CD4-positive, alpha-beta memory T cell (primary cell): Measurements from ENCODE around the gene SHISA7. TPM values are rescaled to one million over a fixed set of nuclear protein-coding genes. Genes with fewer than 3 reads are reported as not detected.

Source experiments
- CTCF ChIA-PET: fragments of 350-600 bp; sonication (Branson Sonifier 250); formaldehyde crosslinking; loops from one replicate; lab custom pipeline; 2021; ENCODE audit warnings: inconsistent platforms; ENCODE audit not compliant: partially characterized antibody; lab: Charles Lee
- POLR2A ChIA-PET: fragments of 350-600 bp; sonication (Branson Sonifier 250); formaldehyde crosslinking; loops from one replicate; lab custom pipeline; 2021; ENCODE audit not compliant: partially characterized antibody; lab: Charles Lee
- DNase-seq, 5 donors: peaks; one replicate each; pipeline versions ENCODE4 v3.0.0 to v3.0.0-alpha.2; 2020 to 2022; ENCODE audit warnings: mixed read lengths in 1 of 5
- H3K27ac ChIP-seq: one replicate; pipeline ENCODE4 v1.7.0; 2013; ENCODE audit warnings: low read depth, low read length
- H3K27me3 ChIP-seq: 2 replicates; pipeline ENCODE4 v1.7.0; 2013; ENCODE audit warnings: mild to moderate bottlenecking, low read length, moderate library complexity; ENCODE audit not compliant: insufficient read depth
- H3K36me3 ChIP-seq: 2 replicates; pipeline ENCODE4 v1.7.0; 2013; ENCODE audit warnings: mild to moderate bottlenecking, low read length, moderate library complexity; ENCODE audit not compliant: insufficient read depth
- H3K4me1 ChIP-seq: 2 replicates; pipeline ENCODE4 v1.7.0; 2013; ENCODE audit warnings: mild to moderate bottlenecking, low read length, moderate library complexity; ENCODE audit not compliant: insufficient read depth
- H3K4me3 ChIP-seq, 2 donors: one replicate each; pipeline ENCODE4 v1.7.0; 2013; ENCODE audit warnings: low read length in 2 of 2, mild to moderate bottlenecking in 1 of 2
- H3K9me3 ChIP-seq, 2 donors: one replicate each; pipeline ENCODE4 v1.7.0; 2013; ENCODE audit warnings: low read length in 2 of 2, control low read depth in 1 of 2; ENCODE audit not compliant: control insufficient read depth in 1 of 2
- H3K27ac Mint-ChIP-seq, 7 donors: one replicate each; pipeline ENCODE4 v1.8.0; 2020 to 2021; ENCODE audit warnings: mixed read lengths in 7 of 7, mild to moderate bottlenecking in 6 of 7, inconsistent platforms in 3 of 7, moderate library complexity in 3 of 7
- H3K27me3 Mint-ChIP-seq, 2 donors: one replicate each; pipeline ENCODE4 v1.8.0; 2020 to 2021; ENCODE audit warnings: mixed read lengths in 2 of 2
- H3K36me3 Mint-ChIP-seq, 2 donors: one replicate each; pipeline ENCODE4 v1.8.0; 2020 to 2021; ENCODE audit warnings: mixed read lengths in 2 of 2, inconsistent platforms in 1 of 2, mild to moderate bottlenecking in 1 of 2
- H3K4me1 Mint-ChIP-seq, 4 donors: one replicate each; pipeline ENCODE4 v1.8.0; 2020 to 2021; ENCODE audit warnings: mixed read lengths in 4 of 4, mild to moderate bottlenecking in 1 of 4
- H3K4me3 Mint-ChIP-seq, 8 donors: one replicate each; pipeline ENCODE4 v1.8.0; 2020 to 2021; ENCODE audit warnings: mixed read lengths in 8 of 8, mild to moderate bottlenecking in 7 of 8, moderate library complexity in 6 of 8, inconsistent platforms in 3 of 8
- H3K9me3 Mint-ChIP-seq, 8 donors: one replicate each; pipeline ENCODE4 v1.8.0; 2020 to 2021; ENCODE audit warnings: mixed read lengths in 8 of 8, mild to moderate bottlenecking in 5 of 8, inconsistent platforms in 3 of 8, moderate library complexity in 1 of 8
- intact Hi-C: fragments of 100-400 bp; cut with micrococcal nuclease; formaldehyde crosslinking; loops from one replicate; pipeline ENCODE4 v1.15.1; 2023
- polyA plus RNA-seq, 2 donors: library from polyadenylated mRNA; unstranded; fragments of 300-500 nt; fragmentation: Illumina TruSeq; gene quantifications; one replicate each; pipeline ENCODE4 v1.2.3, GENCODE V29; 2021
- total RNA-seq, 2 experiments: library from RNA; stranded (reverse); gene quantifications; one replicate each; pipeline ENCODE4 v1.2.3, GENCODE V29; 2021

SHISA7 gene
- total and polyA plus RNA-seq, 4 experiments from 2014 or later = not detected

GRCh38 chr19:55400281-55401087, 42.6 kb downstream of the SHISA7 start:
- no peak overlapping the region for H3K4me3 Mint-ChIP-seq
- Histone ChIP-seq H3K36me3 (peaks cover 30% of the 10 kb centered on the region), H3K4me1 (peaks cover 2% of the 10 kb centered on the region), H3K9me3 (no peaks in the 10 kb centered on the region), H3K27me3 (no peaks in the 10 kb centered on the region), H3K4me3 (no peak overlapping the region), H3K27ac (no peak overlapping the region)
- no peaks in the 10 kb centered on the region for H3K9me3 Mint-ChIP-seq
- ChIA-PET CTCF (no interaction called here), POLR2A (interaction anchor here (0.9 to 3.4 kb wide), 4 partner anchors 9 to 61 kb away, joined by 3 to 25 read pairs (median 4); partner anchors contain the start of genes KMT5C and TMEM238)
- no peaks in the 10 kb centered on the region for H3K27me3 Mint-ChIP-seq
- intact Hi-C loops = no loop called here
- peaks cover 26 to 42% of the 10 kb centered on the region in 2 donors for H3K36me3 Mint-ChIP-seq
- DNase-seq = no peak
- H3K27ac Mint-ChIP-seq = peak overlapping the region in 2 of 7 donors; percentile 18 to 35
- peaks cover 8 to 18% (median 13%) of the 10 kb centered on the region in 4 donors for H3K4me1 Mint-ChIP-seq

GRCh38 chr19:55398200-55398925, 44.7 kb downstream of the SHISA7 start:
- no peaks in the 10 kb centered on the region for H3K27me3 ChIP-seq
- ChIA-PET CTCF (no interaction called here), POLR2A (interaction anchor here (1.4 to 3.4 kb wide), 2 partner anchors 9 kb away, joined by 5 to 25 read pairs; partner anchors contain the start of gene UBE2S)
- H3K36me3 Mint-ChIP-seq = peaks cover 21 to 34% of the 10 kb centered on the region in 2 donors
- H3K9me3 ChIP-seq = no peaks in the 10 kb centered on the region
- peak overlapping the region in 4 of 7 donors; percentile 1 to 78 (median 64) for H3K27ac Mint-ChIP-seq
- H3K4me1 Mint-ChIP-seq = peaks cover 7 to 15% (median 12%) of the 10 kb centered on the region in 4 donors
- no peak overlapping the region for H3K4me3 ChIP-seq
- no peaks in the 10 kb centered on the region for H3K9me3 Mint-ChIP-seq
- peak overlapping the region in 7 of 8 donors; percentile 15 to 65 (median 45) for H3K4me3 Mint-ChIP-seq
- H3K4me1 ChIP-seq = no peaks in the 10 kb centered on the region
- no peaks in the 10 kb centered on the region for H3K27me3 Mint-ChIP-seq
- H3K27ac ChIP-seq = no peak overlapping the region
- intact Hi-C loops = no loop called here
- DNase-seq = no peak
- H3K36me3 ChIP-seq = peaks cover 23% of the 10 kb centered on the region

- peak overlapping the region in 1 of 8 donors; percentile 21 for H3K4me3 Mint-ChIP-seq
- CTCF ChIA-PET = no interaction called here
Observed at GRCh38 chr19:55392820-55393761, 50.0 kb downstream of the SHISA7 start.

GRCh38 chr19:55391702-55392615, 51.1 kb downstream of the SHISA7 start:
- peaks cover 23 to 50% (median 33%) of the 10 kb centered on the region in 4 donors for H3K4me1 Mint-ChIP-seq
- peaks cover 42% of the 10 kb centered on the region for H3K36me3 ChIP-seq
- H3K27me3 Mint-ChIP-seq = no peaks in the 10 kb centered on the region
- no peaks in the 10 kb centered on the region for H3K9me3 Mint-ChIP-seq
- CTCF ChIA-PET = no interaction called here
- no peak for DNase-seq
- peaks cover 39% of the 10 kb centered on the region for H3K4me1 ChIP-seq
- no peak overlapping the region for H3K4me3 Mint-ChIP-seq
- intact Hi-C loops = no loop called here
- H3K27ac ChIP-seq = no peak overlapping the region
- POLR2A ChIA-PET = interaction anchor here (2.9 to 12.9 kb wide), 3 partner anchors 8 to 14 kb away, joined by 15 to 247 read pairs (median 25); partner anchors contain the start of genes TMEM238 and UBE2S
- H3K4me3 ChIP-seq = no peak overlapping the region
- peaks cover 11 to 48% of the 10 kb centered on the region in 2 donors for H3K36me3 Mint-ChIP-seq
- no peaks in the 10 kb centered on the region for H3K27me3 ChIP-seq
- no peaks in the 10 kb centered on the region for H3K9me3 ChIP-seq
- peak overlapping the region in 2 of 7 donors; percentile 47 to 68 for H3K27ac Mint-ChIP-seq

More at GRCh38 chr19:55392820-55393761, 50.0 kb downstream of the SHISA7 start:
- peak overlapping the region in 1 of 7 donors; percentile 57 for H3K27ac Mint-ChIP-seq
- H3K4me3 ChIP-seq = no peak overlapping the region
- H3K36me3 Mint-ChIP-seq = peaks cover 6 to 38% of the 10 kb centered on the region in 2 donors
- H3K27me3 ChIP-seq = no peaks in the 10 kb centered on the region
- H3K9me3 ChIP-seq = no peaks in the 10 kb centered on the region
- intact Hi-C loops = no loop called here
- peaks cover 30% of the 10 kb centered on the region for H3K36me3 ChIP-seq
- H3K27me3 Mint-ChIP-seq = no peaks in the 10 kb centered on the region
- H3K4me1 Mint-ChIP-seq = peaks cover 18 to 42% (median 26%) of the 10 kb centered on the region in 4 donors
- peaks cover 28% of the 10 kb centered on the region for H3K4me1 ChIP-seq
- no peak overlapping the region for H3K27ac ChIP-seq
- POLR2A ChIA-PET = interaction anchor here (2.9 to 12.9 kb wide), 2 partner anchors 9 to 13 kb away, joined by 15 to 247 read pairs; partner anchors contain the start of genes TMEM238 and UBE2S
- DNase-seq = no peak
- no peaks in the 10 kb centered on the region for H3K9me3 Mint-ChIP-seq

- H3K4me3 ChIP-seq = no peak overlapping the region
- H3K4me3 Mint-ChIP-seq = no peak overlapping the region
- H3K4me1 Mint-ChIP-seq = peaks cover 26 to 58% (median 39%) of the 10 kb centered on the region in 4 donors
- DNase-seq = no peak
- H3K27ac ChIP-seq = no peak overlapping the region
- H3K27me3 Mint-ChIP-seq = no peaks in the 10 kb centered on the region
- H3K9me3 ChIP-seq = no peaks in the 10 kb centered on the region
- no peaks in the 10 kb centered on the region for H3K27me3 ChIP-seq
- intact Hi-C loops = no loop called here
- peaks cover 45% of the 10 kb centered on the region for H3K4me1 ChIP-seq
- peak overlapping the region in 2 of 7 donors; percentile 47 to 70 for H3K27ac Mint-ChIP-seq
- peaks cover 44% of the 10 kb centered on the region for H3K36me3 ChIP-seq
- CTCF ChIA-PET = no interaction called here
- peaks cover 17 to 55% of the 10 kb centered on the region in 2 donors for H3K36me3 Mint-ChIP-seq
- peaks cover 0 to 2% (median 0%) of the 10 kb centered on the region in 8 donors for H3K9me3 Mint-ChIP-seq
- POLR2A ChIA-PET = interaction anchor here (0.9 to 12.9 kb wide), 3 partner anchors 9 to 137 kb away, joined by 3 to 247 read pairs (median 25); partner anchors contain the start of gene UBE2S
Observed at GRCh38 chr19:55391191-55391670, 51.9 kb downstream of the SHISA7 start.
